Effector memory CD8-positive, alpha-beta T cell (primary cell): ENCODE measurements around the gene RARA.
A peak's percentile ranks its signal among the peaks of the same experiment; 100 is the strongest.
"Not testable (repeated sequence)": the region's sequence is repeated elsewhere in the genome, so short reads cannot be mapped to it uniquely, and the experiment has no call there.

ENCODE experiments used
- ATAC-seq: fragments of 150-1000 bp; cut with Tn5 transposase; replicated peaks from 2 replicates; pipeline ENCODE4 v1.10.0; 2021; ENCODE audit warnings: mild to moderate bottlenecking, moderate library complexity
- DNase-seq, 3 experiments: peaks; one replicate each; pipeline ENCODE4 v3.0.0; 2021
- H3K27ac Mint-ChIP-seq, 2 donors: one replicate each; pipeline ENCODE4 v1.8.0; 2022; ENCODE audit warnings: mild to moderate bottlenecking in 2 of 2, mixed read lengths in 2 of 2, moderate library complexity in 2 of 2
- H3K27me3 Mint-ChIP-seq, 2 donors: one replicate each; pipeline ENCODE4 v1.8.0; 2022; ENCODE audit warnings: mixed read lengths in 2 of 2
- H3K36me3 Mint-ChIP-seq: one replicate; pipeline ENCODE4 v1.8.0; 2022; ENCODE audit warnings: mild to moderate bottlenecking, moderate library complexity, mixed read lengths; ENCODE audit not compliant: insufficient read depth
- H3K4me1 Mint-ChIP-seq, 2 donors: one replicate each; pipeline ENCODE4 v1.8.0; 2022; ENCODE audit warnings: low read depth in 2 of 2, mixed read lengths in 2 of 2
- H3K4me3 Mint-ChIP-seq, 2 donors: one replicate each; pipeline ENCODE4 v1.8.0; 2022; ENCODE audit warnings: mild to moderate bottlenecking in 2 of 2, mixed read lengths in 2 of 2, moderate library complexity in 2 of 2
- H3K9me3 Mint-ChIP-seq, 2 donors: one replicate each; pipeline ENCODE4 v1.8.0; 2022; ENCODE audit warnings: mixed read lengths in 2 of 2

The RARA gene

DNA sequence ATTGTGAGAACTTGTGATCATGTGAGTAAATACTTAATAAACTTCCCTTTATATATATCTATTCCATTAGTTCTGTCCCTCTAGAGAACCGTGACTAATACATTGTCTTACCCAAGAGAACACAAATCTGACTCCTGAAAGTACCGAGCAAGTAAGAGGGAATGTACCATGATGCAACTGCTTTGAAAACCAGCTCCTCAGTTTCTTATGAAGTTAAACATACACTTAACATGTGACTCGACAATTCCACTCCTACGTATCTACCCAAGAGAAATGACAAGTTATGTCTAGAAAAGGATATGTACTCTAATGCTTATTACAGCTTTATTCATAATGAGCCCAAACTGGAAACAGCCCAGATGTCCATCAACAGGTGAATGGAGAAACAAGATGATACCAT lies 64.3 kb downstream of the RARA start:
- DNase-seq (no peak), ATAC-seq (no peak)
- peak overlapping the region in 1 of 2 donors; percentile 20 for H3K27ac Mint-ChIP-seq

DNA sequence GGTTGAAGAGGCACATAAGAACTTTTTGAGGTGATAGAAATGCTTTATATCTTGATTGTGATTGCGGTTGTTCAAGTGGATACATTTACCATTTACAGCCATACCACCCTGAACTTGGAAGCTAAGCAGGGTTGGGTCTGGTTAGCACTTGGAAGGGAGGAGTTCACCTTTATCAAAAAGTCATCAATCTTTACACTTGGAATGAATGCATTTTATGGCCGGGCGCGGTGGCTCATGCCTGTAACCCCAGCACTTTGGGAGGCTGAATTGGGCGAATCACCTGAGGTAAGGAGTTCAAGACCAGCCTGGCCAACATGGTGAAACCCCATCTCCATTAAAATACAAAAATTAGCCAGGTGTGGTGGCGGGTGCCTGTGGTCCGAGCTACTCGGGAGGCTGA lies 65.0 kb downstream of the RARA start:
- Mint-ChIP-seq H3K4me1 (peaks cover 7 to 8% of the 10 kb centered on the region in 2 donors), H3K27me3 (peaks cover 0 to 8% of the 10 kb centered on the region in 2 donors), H3K27ac (no peak overlapping the region), H3K9me3 (no peaks in the 10 kb centered on the region), H3K4me3 (no peak overlapping the region), H3K36me3 (peaks cover 5% of the 10 kb centered on the region)
- no peak for ATAC-seq
- no peak for DNase-seq

More for the DNA sequence above, 64.3 kb downstream of the RARA start:
- H3K9me3 Mint-ChIP-seq: no peaks in the 10 kb centered on the region
- H3K36me3 Mint-ChIP-seq: peaks cover 5% of the 10 kb centered on the region
- peaks cover 7 to 8% of the 10 kb centered on the region in 2 donors for H3K4me1 Mint-ChIP-seq
- no peak overlapping the region for H3K4me3 Mint-ChIP-seq
- H3K27me3 Mint-ChIP-seq: peaks cover 0 to 8% of the 10 kb centered on the region in 2 donors

DNA sequence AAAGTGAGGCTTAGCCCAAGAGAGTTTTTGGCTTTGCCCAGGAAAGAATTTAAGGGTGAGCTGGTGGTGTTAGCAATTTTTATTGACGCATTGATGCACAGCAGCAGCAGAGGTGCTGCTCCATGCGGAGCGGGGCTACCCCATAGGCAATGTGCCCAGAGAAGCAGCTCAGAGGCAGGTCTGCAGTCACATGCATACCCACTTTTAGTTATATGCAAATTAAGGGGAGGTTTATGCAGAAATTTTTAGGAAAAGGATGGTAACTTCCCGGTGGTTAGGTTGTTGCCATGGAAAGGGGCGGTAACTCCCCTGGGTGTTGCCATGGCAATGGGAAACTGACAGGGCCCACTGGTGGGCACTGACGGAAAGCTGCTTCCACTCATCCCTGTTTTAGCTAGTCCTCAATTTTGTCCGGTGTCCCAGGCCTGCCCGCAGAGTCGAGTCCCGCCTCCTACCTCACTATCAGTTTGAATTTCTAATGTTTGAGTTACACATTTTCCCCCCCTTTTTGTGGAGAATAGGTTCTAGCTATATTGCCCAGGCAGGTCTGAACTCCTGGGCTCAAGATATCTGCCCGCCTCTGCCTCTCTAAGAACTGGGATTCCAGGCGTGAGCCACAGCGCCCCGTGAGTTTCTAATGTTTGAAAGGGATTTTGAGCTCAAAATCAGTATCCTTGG lies 66.0 kb downstream of the RARA start:
- H3K9me3 Mint-ChIP-seq: no peaks in the 10 kb centered on the region

DNA sequence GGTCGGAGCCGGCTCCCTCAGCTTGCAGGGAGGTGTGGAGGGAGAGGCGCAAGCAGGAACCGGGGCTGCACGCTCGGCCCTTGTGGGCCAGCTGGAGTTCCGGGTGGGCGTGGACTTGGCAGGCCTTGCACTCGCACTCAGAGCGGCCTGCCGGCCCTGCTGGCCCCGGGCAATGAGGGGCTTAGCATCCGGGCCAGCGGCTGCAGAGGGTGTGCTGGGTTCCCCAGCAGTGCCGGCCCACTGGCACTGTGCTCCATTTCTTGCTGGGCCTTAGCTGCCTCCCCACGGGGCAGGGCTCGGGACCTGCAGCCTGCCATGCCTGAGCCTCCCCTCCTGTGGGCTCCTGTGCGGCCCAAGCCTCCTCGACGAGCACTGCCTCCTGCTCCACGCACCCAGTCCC lies 66.8 kb downstream of the RARA start:
- H3K4me3 Mint-ChIP-seq: not testable (repeated sequence)

More for the DNA sequence above, 66.0 kb downstream of the RARA start:
- no peak for DNase-seq
- Mint-ChIP-seq H3K4me3 (no peak overlapping the region), H3K27ac (peak overlapping the region in 1 of 2 donors; percentile 76), H3K36me3 (peaks cover 5% of the 10 kb centered on the region), H3K4me1 (peaks cover 7 to 8% of the 10 kb centered on the region in 2 donors), H3K27me3 (peaks cover 0 to 9% of the 10 kb centered on the region in 2 donors)
- ATAC-seq: no peak

DNA sequence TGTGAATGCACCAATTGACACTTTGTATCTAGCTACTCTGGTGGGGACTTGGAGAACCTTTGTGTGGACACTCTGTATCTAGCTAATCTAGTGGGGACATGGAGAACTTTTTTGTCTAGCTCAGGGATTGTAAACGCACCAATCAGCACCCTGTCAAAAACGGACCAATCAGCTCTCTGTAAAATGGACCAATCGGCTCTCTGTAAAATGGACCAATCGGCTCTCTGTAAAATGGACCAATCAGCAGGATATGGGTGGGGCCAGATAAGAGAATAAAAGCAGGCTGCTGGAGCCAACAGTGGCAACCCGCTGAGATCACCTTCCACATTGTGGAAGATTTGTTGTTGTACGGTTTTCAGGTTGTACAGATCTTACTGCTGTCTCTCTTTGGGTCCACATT lies 67.6 kb downstream of the RARA start:
- ATAC-seq, H3K4me3 Mint-ChIP-seq, H3K27ac Mint-ChIP-seq, H3K9me3 Mint-ChIP-seq, H3K36me3 Mint-ChIP-seq, H3K4me1 Mint-ChIP-seq, DNase-seq: not testable (repeated sequence)
- peaks cover 0 to 16% of the 10 kb centered on the region in 2 donors for H3K27me3 Mint-ChIP-seq

More for the DNA sequence above, 66.8 kb downstream of the RARA start:
- not testable (repeated sequence) for DNase-seq, ATAC-seq, H3K4me1 Mint-ChIP-seq, H3K27ac Mint-ChIP-seq, H3K9me3 Mint-ChIP-seq, H3K36me3 Mint-ChIP-seq
- peaks cover 0 to 16% of the 10 kb centered on the region in 2 donors for H3K27me3 Mint-ChIP-seq

DNA sequence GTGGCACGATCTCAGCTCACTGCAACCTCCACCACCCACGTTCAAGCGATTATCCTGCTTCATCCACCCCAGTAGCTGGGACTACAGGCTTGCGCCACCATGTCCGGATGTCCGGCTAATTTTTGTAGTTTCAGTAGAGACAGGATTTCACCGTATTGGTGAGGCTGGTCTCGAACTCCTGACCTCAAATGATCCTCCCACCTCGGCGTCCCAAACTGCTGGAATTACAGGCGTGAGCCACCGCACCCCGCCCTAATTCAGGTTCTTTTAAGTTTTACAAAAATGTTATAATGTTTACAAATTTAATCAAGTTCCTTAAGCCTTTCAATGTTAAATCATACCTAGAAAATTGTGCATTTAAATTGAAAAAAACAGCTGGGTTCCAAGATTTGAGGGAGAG lies 68.9 kb downstream of the RARA start:
- Mint-ChIP-seq H3K27ac (no peak overlapping the region), H3K4me3 (no peak overlapping the region), H3K9me3 (no peaks in the 10 kb centered on the region), H3K36me3 (no peaks in the 10 kb centered on the region), H3K27me3 (peaks cover 0 to 16% of the 10 kb centered on the region in 2 donors), H3K4me1 (peaks cover 0 to 2% of the 10 kb centered on the region in 2 donors)
- DNase-seq (no peak), ATAC-seq (no peak)

DNA sequence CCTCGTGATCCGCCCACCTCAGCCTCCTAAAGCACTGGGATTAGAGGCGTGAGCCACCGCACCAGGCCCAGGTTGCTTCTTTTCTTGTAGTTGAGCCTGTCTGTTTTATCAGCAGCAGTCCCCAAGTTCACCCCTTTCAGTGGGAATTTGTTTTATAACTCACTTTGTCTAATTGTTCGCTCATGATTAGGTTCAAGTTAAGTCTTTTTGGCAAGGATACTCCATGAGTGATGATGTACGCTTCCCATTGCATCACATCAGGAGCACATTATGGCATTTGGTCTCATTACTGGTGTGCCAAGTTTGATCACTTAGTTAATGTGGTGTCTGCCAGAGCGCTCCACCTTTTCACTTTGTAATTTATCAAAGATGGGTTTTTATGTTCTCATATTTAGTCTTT lies 70.0 kb downstream of the RARA start:
- DNase-seq: no peak
- peaks cover 0 to 16% of the 10 kb centered on the region in 2 donors for H3K27me3 Mint-ChIP-seq
- peaks cover 0 to 2% of the 10 kb centered on the region in 2 donors for H3K4me1 Mint-ChIP-seq
- H3K4me3 Mint-ChIP-seq: no peak overlapping the region
- no peak overlapping the region for H3K27ac Mint-ChIP-seq
- no peaks in the 10 kb centered on the region for H3K36me3 Mint-ChIP-seq
- no peak for ATAC-seq
- no peaks in the 10 kb centered on the region for H3K9me3 Mint-ChIP-seq

DNA sequence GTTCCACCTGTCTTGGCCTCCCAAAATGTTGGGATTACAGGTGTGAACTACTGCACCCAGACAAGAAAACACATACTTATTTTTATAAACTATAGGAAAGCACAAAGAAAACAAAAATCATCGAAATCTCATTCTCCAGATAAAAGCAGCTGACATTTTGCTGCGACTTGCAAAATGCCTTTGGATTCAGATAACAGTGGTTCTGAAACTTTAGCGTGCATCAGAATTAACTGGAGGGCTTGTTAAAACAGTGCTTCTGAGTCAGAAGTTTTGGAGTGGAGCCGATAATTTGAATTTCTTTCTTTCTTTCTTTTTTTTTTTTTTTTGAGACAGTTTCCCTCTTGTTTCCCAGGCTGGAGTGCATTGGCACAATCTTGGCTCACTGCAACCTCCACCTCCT lies 73.3 kb downstream of the RARA start:
- Mint-ChIP-seq H3K27ac (no peak overlapping the region), H3K4me1 (no peaks in the 10 kb centered on the region), H3K27me3 (peaks cover 0 to 8% of the 10 kb centered on the region in 2 donors), H3K9me3 (no peaks in the 10 kb centered on the region), H3K36me3 (peaks cover 3% of the 10 kb centered on the region), H3K4me3 (no peak overlapping the region)
- ATAC-seq (no peak), DNase-seq (no peak)

DNA sequence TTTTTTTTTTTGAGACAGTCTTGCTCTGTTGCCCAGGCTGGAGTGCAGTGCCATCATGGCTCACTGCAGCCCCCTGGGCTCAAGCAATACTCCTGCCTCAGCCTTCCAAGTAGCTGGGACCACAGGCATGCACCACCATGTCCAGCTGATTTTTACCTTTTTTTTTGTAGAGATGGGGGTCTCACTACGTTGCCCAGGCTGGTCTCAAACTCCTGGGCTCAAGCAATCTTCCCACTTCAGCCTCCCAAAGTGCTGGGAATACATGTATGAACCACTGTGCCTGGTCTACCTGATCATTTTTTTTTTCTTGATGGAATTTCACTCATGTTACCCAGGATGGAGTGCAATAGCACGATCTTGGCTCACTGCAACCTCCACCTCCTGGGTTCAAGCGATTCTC lies 77.6 kb downstream of the RARA start:
- ATAC-seq, H3K4me3 Mint-ChIP-seq, H3K27ac Mint-ChIP-seq, H3K27me3 Mint-ChIP-seq, DNase-seq, H3K9me3 Mint-ChIP-seq, H3K4me1 Mint-ChIP-seq, H3K36me3 Mint-ChIP-seq: not testable (repeated sequence)

DNA sequence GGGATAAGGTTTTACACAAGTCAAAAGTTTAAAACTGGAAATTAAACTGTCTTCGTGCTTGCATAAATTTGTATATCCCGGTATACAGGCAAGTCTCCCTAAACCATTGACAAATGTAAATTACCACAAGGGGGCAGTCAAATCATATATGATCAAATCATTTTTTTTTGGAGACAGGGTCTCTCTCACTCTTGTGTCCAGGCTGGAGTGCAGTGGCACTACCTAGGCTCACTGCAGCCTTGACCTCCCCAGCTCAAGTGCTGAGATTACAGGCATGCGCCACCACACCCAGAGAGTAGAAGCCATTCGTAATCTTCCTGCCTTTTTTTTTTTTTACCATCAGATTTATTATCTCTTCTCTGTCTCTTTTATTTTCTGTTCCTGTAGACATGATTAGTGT lies 90.2 kb downstream of the RARA start:
- DNase-seq: peak in 1 of 3 experiments; percentile 8
- H3K27ac Mint-ChIP-seq: no peak overlapping the region
- peaks cover 2% of the 10 kb centered on the region for H3K36me3 Mint-ChIP-seq

DNA sequence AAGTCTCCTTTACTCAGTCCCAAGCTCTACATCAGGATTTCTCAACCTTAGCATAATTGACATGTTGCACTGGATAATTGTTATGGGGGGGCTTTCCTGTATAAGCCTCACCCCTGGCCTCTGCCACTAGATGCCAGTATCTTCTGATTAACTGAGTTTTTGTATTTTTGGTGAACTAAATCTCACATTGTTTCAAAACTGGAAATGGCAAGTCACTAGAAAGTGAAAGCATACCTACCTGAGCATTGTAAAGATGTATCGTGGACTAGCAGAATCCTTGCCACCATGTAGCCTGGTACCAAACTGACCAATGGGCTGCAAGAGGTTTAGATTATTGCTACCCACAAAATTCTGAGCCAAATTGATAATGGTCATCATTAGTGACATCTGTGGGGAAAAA lies 93.7 kb downstream of the RARA start:
- H3K27me3 Mint-ChIP-seq: no peaks in the 10 kb centered on the region
- peak overlapping the region; percentile 53 to 66 for H3K4me3 Mint-ChIP-seq
- H3K27ac Mint-ChIP-seq: peak overlapping the region; percentile 2 to 36
- DNase-seq (no peak), ATAC-seq (peak; percentile 52)
- H3K4me1 Mint-ChIP-seq: peaks cover 4% of the 10 kb centered on the region in 2 donors
- no peaks in the 10 kb centered on the region for H3K9me3 Mint-ChIP-seq
- H3K36me3 Mint-ChIP-seq: peaks cover 2% of the 10 kb centered on the region

More for the DNA sequence above, 90.2 kb downstream of the RARA start:
- H3K4me1 Mint-ChIP-seq: peaks cover 4% of the 10 kb centered on the region in 2 donors
- no peaks in the 10 kb centered on the region for H3K27me3 Mint-ChIP-seq
- peak; percentile 59 for ATAC-seq
- no peak overlapping the region for H3K4me3 Mint-ChIP-seq
- no peaks in the 10 kb centered on the region for H3K9me3 Mint-ChIP-seq

DNA sequence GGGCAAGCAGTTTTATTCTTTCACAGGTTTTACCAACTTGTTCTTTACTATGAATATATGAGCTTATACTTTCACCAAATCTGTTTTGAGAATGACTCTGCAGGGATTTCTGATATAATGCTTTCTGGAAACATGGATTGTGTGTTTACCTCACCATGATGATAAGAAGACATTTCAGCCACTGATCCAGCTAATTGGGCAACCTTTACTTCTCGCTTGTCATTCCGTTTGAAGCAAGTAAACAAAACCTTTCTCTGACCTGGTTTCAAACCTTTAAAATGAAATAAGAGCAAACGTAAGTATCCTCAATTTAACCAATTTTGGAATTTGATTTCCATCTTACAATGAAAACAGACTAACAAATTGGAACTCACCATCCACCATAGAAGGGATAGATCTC lies 95.0 kb downstream of the RARA start:
- no peak overlapping the region for H3K4me3 Mint-ChIP-seq
- no peak for DNase-seq
- peaks cover 4% of the 10 kb centered on the region for H3K36me3 Mint-ChIP-seq
- no peaks in the 10 kb centered on the region for H3K9me3 Mint-ChIP-seq
- peaks cover 4% of the 10 kb centered on the region in 2 donors for H3K4me1 Mint-ChIP-seq
- no peaks in the 10 kb centered on the region for H3K27me3 Mint-ChIP-seq
- no peak for ATAC-seq
- H3K27ac Mint-ChIP-seq: no peak overlapping the region
